Measurements from ENCODE around the gene ACBD4. TPM values are rescaled to one million over a fixed set of nuclear protein-coding genes. Genes with fewer than 3 reads are reported as not detected.

The ACBD4 gene
- polyA plus RNA-seq, 1 of the 3 experiments (the other 2 are of a cell fraction), result 15.8 TPM

GRCh38 chr17:45092911-45093430 is 42.5 kb upstream of the ACBD4 start:
- Histone ChIP-seq H3K9ac (peak overlapping the region; percentile 77), H2AFZ (ENCODE audit: low read depth) (no peak overlapping the region), H3K36me3 (replicated peaks in 1 of 2; ENCODE audit: control insufficient read depth in 1 of 2, insufficient read depth in 2 of 2, low read length in 1 of 2) (peaks cover 33 to 62% of the 10 kb centered on the region in 2 experiments), H3K27me3 (ENCODE audit: insufficient read depth) (no peaks in the 10 kb centered on the region), H3K79me2 (ENCODE audit: insufficient read depth) (peaks cover 45% of the 10 kb centered on the region), H3K27ac (ENCODE audit: low read depth in 2 of 2, low read length in 1 of 2) (peak overlapping the region; percentile 83 to 97), H4K20me1 (ENCODE audit: insufficient read depth) (no peaks in the 10 kb centered on the region), H3K9me2 (no peaks in the 10 kb centered on the region), H3K4me2 (peak overlapping the region; percentile 66; the same call in 1 of the 2 replicates), H3F3A (replicated peaks; ENCODE audit: insufficient read depth) (peaks cover 35% of the 10 kb centered on the region), H3K9me3 (no peaks in the 10 kb centered on the region), H3K4me1 (ENCODE audit: control insufficient read depth in 1 of 2, insufficient read depth in 2 of 2, low read depth in 1 of 2, low read length in 1 of 2) (peaks cover 0 to 11% of the 10 kb centered on the region in 2 experiments; a peak in 3 of 4 replicates), H3K4me3 (ENCODE audit: low read depth in 2 of 2, low read length in 1 of 2) (no peak overlapping the region)
- ChIA-PET POLR2A (no interaction called here), CTCF (interaction anchor here (1.9 to 14.8 kb wide), 2 partner anchors 39 to 71 kb away, joined by 4 to 194 read pairs; partner anchors contain the start of genes ACBD4 and PLCD3)
- no peak for DNase-seq
- WGBS (ENCODE audit: low lambda C conversion rate), result 2% methylated on average over 4 of the region's 6 CpGs
- 0 out of 4 replicates have a peak, but pooled peaks of 1 of the 2 experiments have one; percentile 31 for TF ChIP-seq EP300 (IDR thresholded peaks at IDR 0.05; ENCODE audit: borderline replicate concordance in 1 of 2, low read depth in 1 of 2, low read length in 1 of 2)
- no peak for TF ChIP-seq FOXM1 (IDR thresholded peaks at IDR 0.05; ENCODE audit: low read depth)
- TF ChIP-seq RAD21 (IDR thresholded peaks at IDR 0.05; ENCODE audit: low read length), result no peak
- TF ChIP-seq FOSL2 (IDR thresholded peaks at IDR 0.05; ENCODE audit: borderline replicate concordance, low read depth), result peak; percentile 95
- TF ChIP-seq SMC3 (IDR thresholded peaks at IDR 0.05; ENCODE audit: low read depth, low read length), result no peak
- no peak for TF ChIP-seq GATA2 (CRISPR knock-in tag; IDR thresholded peaks at IDR 0.05)
- no peak for TF ChIP-seq RCOR1 (IDR thresholded peaks at IDR 0.05; ENCODE audit: low read length)
- TF ChIP-seq PBX3 (IDR thresholded peaks at IDR 0.05), result no peak
- TF ChIP-seq REST (IDR thresholded peaks at IDR 0.05; ENCODE audit: low read depth, low read length), result 0 out of 2 replicates have a peak, but pooled peaks have one; percentile 23
- no peak for TF ChIP-seq CTCF (IDR thresholded peaks at IDR 0.05)
- TF ChIP-seq CHD2 (IDR thresholded peaks at IDR 0.05; ENCODE audit: low read length, partially characterized antibody), result no peak
- TF ChIP-seq EZH2phosphoT487 (IDR thresholded peaks at IDR 0.05; ENCODE audit: borderline replicate concordance, low read depth), result no peak
- no peak for TF ChIP-seq IRF3 (IDR thresholded peaks at IDR 0.05; ENCODE audit: low read depth, low read length)
- no peak for TF ChIP-seq ZBTB33 (IDR thresholded peaks at IDR 0.05; ENCODE audit: borderline replicate concordance, low read depth)
- peak; percentile 70 for TF ChIP-seq TCF12 (IDR thresholded peaks at IDR 0.05)
- no peak for TF ChIP-seq GABPA (IDR thresholded peaks at IDR 0.05; ENCODE audit: low read depth)
- TF ChIP-seq USF2 (IDR thresholded peaks at IDR 0.05; ENCODE audit: borderline replicate concordance, low read depth, low read length), result no peak
- no peak for TF ChIP-seq RXRA (IDR thresholded peaks at IDR 0.05; ENCODE audit: borderline replicate concordance, low read depth)
- peak; percentile 91 for TF ChIP-seq JUND (IDR thresholded peaks at IDR 0.05)
- no peak for TF ChIP-seq NRF1 (IDR thresholded peaks at IDR 0.05; ENCODE audit: low read depth, low read length)
- TF ChIP-seq MAX (IDR thresholded peaks at IDR 0.05; ENCODE audit: low read depth), result peak; percentile 90
- TF ChIP-seq TEAD4 (IDR thresholded peaks at IDR 0.05; ENCODE audit: borderline replicate concordance, insufficient read depth), result no peak

All from SK-N-SH (cell line).